ENCODE data around the gene ITGAD.

- TF ChIP-seq EZH2 (IDR thresholded peaks at IDR 0.05; ENCODE audit: insufficient read depth, low read length) (no peak), CTCF (IDR thresholded peaks at IDR 0.05; ENCODE audit: insufficient read depth, low read depth, low read length) (no peak)
These were observed 81.9 kb downstream of the ITGAD start for GRCh38 chr16:31474773-31475738.

Measured in astrocyte (in vitro differentiated cells and primary cell).